Esophagus muscularis mucosa (tissue), 4 donors: Measurements from ENCODE around the gene MAGEB10. TPM values are rescaled to one million over a fixed set of nuclear protein-coding genes. Genes with fewer than 3 reads are reported as not detected.

ENCODE experiments used
- DNase-seq: peaks from one replicate; pipeline ENCODE4 v3.0.0-alpha.2; 2017; ENCODE audit errors: extremely low spot score
- H3K27ac ChIP-seq, 4 donors: fragments of 200-600 bp; sonication (generic); replicated peaks in 1 of 4; 1 replicate in 3 of 4; 2 replicates in 1 of 4; pipeline ENCODE4 v1.5.1; 2016 to 2019; ENCODE audit warnings: mild to moderate bottlenecking in 1 of 4
- H3K27me3 ChIP-seq, 4 donors: fragments of 200-600 bp; sonication (generic); one replicate each; pipeline versions ENCODE4 v1.5.1 to v1.6.0; 2016 to 2019
- H3K36me3 ChIP-seq, 4 donors: fragments of 200-600 bp; sonication (generic); one replicate each; pipeline ENCODE4 v1.5.1; 2016 to 2019
- H3K4me1 ChIP-seq, 4 donors: fragments of 200-600 bp; sonication (generic); one replicate each; pipeline ENCODE4 v1.5.1; 2016 to 2019
- H3K4me3 ChIP-seq, 4 donors: fragments of 200-600 bp; sonication (generic); 1 replicate in 2 of 4; 2 replicates in 2 of 4; pipeline ENCODE4 v1.5.1; 2016 to 2019; ENCODE audit warnings: mild to moderate bottlenecking in 4 of 4, moderate library complexity in 1 of 4
- H3K9me3 ChIP-seq, 4 donors: fragments of 200-600 bp; sonication (generic); 1 replicate in 3 of 4; 2 replicates in 1 of 4; pipeline ENCODE4 v1.5.1; 2016 to 2019
- EP300 ChIP-seq: sonication (generic); formaldehyde crosslinking; IDR thresholded peaks from one replicate; pipeline ENCODE4 v1.6.1; 2017; ENCODE audit warnings: antibody characterized with exemption
- POLR2A ChIP-seq: fragments of 450-650 bp; IDR thresholded peaks from one replicate; pipeline ENCODE4 v1.6.1; 2017; ENCODE audit warnings: antibody characterized with exemption, moderate library complexity, mild to moderate bottlenecking, low read depth
- POLR2AphosphoS5 ChIP-seq, 2 donors: sonication (generic); formaldehyde crosslinking; IDR thresholded peaks; one replicate each; pipeline ENCODE4 v1.6.1; 2017; ENCODE audit warnings: antibody characterized with exemption in 2 of 2
- WGBS: methylation state at CpG from one replicate; pipeline ENCODE4 v1.1.5; 2018; 5-methylcytosine and 5-hydroxymethylcytosine counted together
- intact Hi-C: fragments of 100-400 bp; cut with DNase I; formaldehyde crosslinking; loops from one replicate; pipeline ENCODE4 v1.15.1; 2023
- total RNA-seq, 4 donors: library from RNA; depleted of rRNA; stranded (reverse); fragments of >200 nt; gene quantifications; one replicate each; pipeline versions ENCODE4 v1.1.0 to v1.2.1, GENCODE V29; 2016
- TF ChIP-seq, protein P1 (sequence below), 3 experiments: fragments of 200-600 bp in 2 of 3; fragments of 450-650 bp in 1 of 3; sonication (generic) in 2 of 3; IDR thresholded peaks; one replicate each; pipeline ENCODE4 v1.5.1; 2017 to 2019; ENCODE audit warnings: antibody characterized with exemption in 3 of 3, mild to moderate bottlenecking in 2 of 3, moderate library complexity in 1 of 3

MAGEB10 gene
- total RNA-seq, 4 donors from 2014 or later = not detected

DNA sequence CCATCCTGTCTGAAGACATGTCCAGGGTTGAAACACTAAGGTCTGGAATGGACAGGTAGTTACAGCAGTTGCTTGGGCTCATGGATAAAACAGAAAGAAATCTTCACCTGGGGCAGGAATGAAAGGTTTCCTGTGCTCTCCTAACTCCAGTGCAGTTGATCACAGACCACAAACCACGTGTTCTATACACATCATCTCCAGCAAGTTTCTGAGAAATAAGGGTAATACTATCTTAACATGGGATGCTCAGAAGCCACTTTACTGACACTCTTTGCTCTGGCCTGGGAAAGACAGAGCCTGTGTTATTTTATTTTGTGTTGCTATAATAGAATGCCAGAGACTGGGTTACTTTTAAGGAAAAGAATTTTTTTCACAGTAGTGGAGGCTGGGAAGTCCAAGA, 16.0 kb downstream of the MAGEB10 start:
- H3K4me3 ChIP-seq = no peak overlapping the region
- H3K27ac ChIP-seq = no peak overlapping the region
- no peak for TF ChIP-seq POLR2AphosphoS5 (IDR thresholded peaks at IDR 0.05)
- no peak for TF ChIP-seq EP300
- TF ChIP-seq, protein P1, sequence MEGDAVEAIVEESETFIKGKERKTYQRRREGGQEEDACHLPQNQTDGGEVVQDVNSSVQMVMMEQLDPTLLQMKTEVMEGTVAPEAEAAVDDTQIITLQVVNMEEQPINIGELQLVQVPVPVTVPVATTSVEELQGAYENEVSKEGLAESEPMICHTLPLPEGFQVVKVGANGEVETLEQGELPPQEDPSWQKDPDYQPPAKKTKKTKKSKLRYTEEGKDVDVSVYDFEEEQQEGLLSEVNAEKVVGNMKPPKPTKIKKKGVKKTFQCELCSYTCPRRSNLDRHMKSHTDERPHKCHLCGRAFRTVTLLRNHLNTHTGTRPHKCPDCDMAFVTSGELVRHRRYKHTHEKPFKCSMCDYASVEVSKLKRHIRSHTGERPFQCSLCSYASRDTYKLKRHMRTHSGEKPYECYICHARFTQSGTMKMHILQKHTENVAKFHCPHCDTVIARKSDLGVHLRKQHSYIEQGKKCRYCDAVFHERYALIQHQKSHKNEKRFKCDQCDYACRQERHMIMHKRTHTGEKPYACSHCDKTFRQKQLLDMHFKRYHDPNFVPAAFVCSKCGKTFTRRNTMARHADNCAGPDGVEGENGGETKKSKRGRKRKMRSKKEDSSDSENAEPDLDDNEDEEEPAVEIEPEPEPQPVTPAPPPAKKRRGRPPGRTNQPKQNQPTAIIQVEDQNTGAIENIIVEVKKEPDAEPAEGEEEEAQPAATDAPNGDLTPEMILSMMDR (IDR thresholded peaks at IDR 0.05) = no peak
- TF ChIP-seq POLR2A = no peak
- H3K36me3 ChIP-seq = no peaks in the 10 kb centered on the region
- no peaks in the 10 kb centered on the region for H3K27me3 ChIP-seq
- H3K9me3 ChIP-seq = no peaks in the 10 kb centered on the region
- intact Hi-C loops = no loop called here
- no peak for DNase-seq
- WGBS = 38% methylated on average over 1 of the region's 1 CpG
- no peaks in the 10 kb centered on the region for H3K4me1 ChIP-seq

- H3K4me3 ChIP-seq = no peak overlapping the region
- H3K27me3 ChIP-seq = no peaks in the 10 kb centered on the region
- H3K36me3 ChIP-seq = no peaks in the 10 kb centered on the region
- no peak for DNase-seq
- no peaks in the 10 kb centered on the region for H3K9me3 ChIP-seq
- H3K4me1 ChIP-seq = no peaks in the 10 kb centered on the region
- no peak overlapping the region for H3K27ac ChIP-seq
- no peak for TF ChIP-seq POLR2A
- no peak for TF ChIP-seq POLR2AphosphoS5 (IDR thresholded peaks at IDR 0.05)
- TF ChIP-seq, protein P1 (IDR thresholded peaks at IDR 0.05) = no peak
- TF ChIP-seq EP300 = no peak
- 56% methylated on average over 3 of the region's 3 CpGs for WGBS
- intact Hi-C loops = no loop called here
Observed at GRCh38 chrX:27838185-27838584, 30.4 kb downstream of the MAGEB10 start.

DNA sequence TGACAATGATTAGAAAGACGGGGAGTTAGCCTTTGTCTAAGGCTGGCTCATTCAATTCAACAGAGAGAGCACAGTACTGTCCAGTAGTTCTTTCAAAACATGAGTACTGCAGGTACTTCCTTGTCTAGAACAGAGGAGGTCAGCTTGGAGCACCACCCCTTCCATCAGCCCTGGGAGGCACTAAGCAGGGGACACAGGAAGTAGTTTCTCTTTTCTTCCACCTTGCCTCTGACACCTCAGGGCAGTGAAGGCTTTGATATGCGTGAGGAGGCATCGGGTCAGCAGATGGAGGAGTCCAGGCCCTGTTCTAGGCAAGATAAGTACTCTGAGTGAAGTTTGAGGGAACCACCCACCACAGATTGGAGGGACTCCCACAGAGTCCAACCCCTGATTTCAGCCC, 33.1 kb downstream of the MAGEB10 start:
- no peaks in the 10 kb centered on the region for H3K27me3 ChIP-seq
- DNase-seq = no peak
- WGBS = 46% methylated on average over 3 of the region's 3 CpGs
- H3K9me3 ChIP-seq = no peaks in the 10 kb centered on the region
- H3K4me3 ChIP-seq = no peak overlapping the region
- no peaks in the 10 kb centered on the region for H3K36me3 ChIP-seq
- H3K27ac ChIP-seq = no peak overlapping the region
- H3K4me1 ChIP-seq = no peaks in the 10 kb centered on the region
- intact Hi-C loops = no loop called here
- TF ChIP-seq EP300 (no peak), POLR2A (no peak), POLR2AphosphoS5 (IDR thresholded peaks at IDR 0.05) (no peak)
- TF ChIP-seq, protein P1 (IDR thresholded peaks at IDR 0.05) = no peak

- no peaks in the 10 kb centered on the region for H3K36me3 ChIP-seq
- H3K4me3 ChIP-seq = no peak overlapping the region
- intact Hi-C loops = no loop called here
- no peaks in the 10 kb centered on the region for H3K4me1 ChIP-seq
- H3K27me3 ChIP-seq = no peaks in the 10 kb centered on the region
- DNase-seq = no peak
- no peak overlapping the region for H3K27ac ChIP-seq
- no peaks in the 10 kb centered on the region for H3K9me3 ChIP-seq
- TF ChIP-seq POLR2AphosphoS5 (IDR thresholded peaks at IDR 0.05) (no peak), POLR2A (no peak), EP300 (no peak)
- TF ChIP-seq, protein P1 (IDR thresholded peaks at IDR 0.05) = no peak
- WGBS = 58% methylated on average over 4 of the region's 4 CpGs
Observed at GRCh38 chrX:27842859-27843258, 35.1 kb downstream of the MAGEB10 start.

DNA sequence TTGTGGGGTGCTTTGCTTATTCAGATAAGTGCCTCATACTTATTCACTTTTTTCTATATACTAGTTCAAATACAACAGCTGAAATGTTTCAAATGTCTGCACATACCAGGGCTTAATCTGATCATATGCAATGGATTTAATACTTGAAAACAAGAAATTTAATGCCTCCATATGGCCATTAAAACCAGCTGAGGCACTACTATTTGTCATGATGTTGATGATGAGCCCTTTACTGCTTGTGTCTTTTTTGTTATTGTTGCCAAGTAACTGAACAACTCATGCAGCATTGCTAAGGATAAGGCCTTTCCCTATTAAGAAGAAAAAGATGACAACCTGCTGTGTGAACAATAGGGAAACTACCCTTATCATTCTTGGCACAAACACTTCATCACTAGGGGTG, 52.5 kb downstream of the MAGEB10 start:
- no peak for DNase-seq
- H3K27me3 ChIP-seq = no peaks in the 10 kb centered on the region
- intact Hi-C loops = no loop called here
- no peak overlapping the region for H3K27ac ChIP-seq
- no peaks in the 10 kb centered on the region for H3K36me3 ChIP-seq
- no peaks in the 10 kb centered on the region for H3K9me3 ChIP-seq
- H3K4me1 ChIP-seq = no peaks in the 10 kb centered on the region
- H3K4me3 ChIP-seq = no peak overlapping the region
- TF ChIP-seq EP300 = no peak
- TF ChIP-seq, protein P1 (IDR thresholded peaks at IDR 0.05) = no peak
- TF ChIP-seq POLR2A = no peak
